HG02840 (cell line): ENCODE data around the gene GLIPR2.
"Not testable (repeated sequence)": the region's sequence is repeated elsewhere in the genome, so short reads cannot be mapped to it uniquely, and the experiment has no call there.

Source experiments
- ATAC-seq: cut with Tn5 transposase; IDR thresholded peaks from one replicate; pipeline ENCODE4 v1.9.1; 2021; ENCODE audit warnings: mild to moderate bottlenecking, moderate library complexity, moderate number of reproducible peaks; ENCODE audit not compliant: unreplicated experiment, low FRiP score

Gene GLIPR2

DNA sequence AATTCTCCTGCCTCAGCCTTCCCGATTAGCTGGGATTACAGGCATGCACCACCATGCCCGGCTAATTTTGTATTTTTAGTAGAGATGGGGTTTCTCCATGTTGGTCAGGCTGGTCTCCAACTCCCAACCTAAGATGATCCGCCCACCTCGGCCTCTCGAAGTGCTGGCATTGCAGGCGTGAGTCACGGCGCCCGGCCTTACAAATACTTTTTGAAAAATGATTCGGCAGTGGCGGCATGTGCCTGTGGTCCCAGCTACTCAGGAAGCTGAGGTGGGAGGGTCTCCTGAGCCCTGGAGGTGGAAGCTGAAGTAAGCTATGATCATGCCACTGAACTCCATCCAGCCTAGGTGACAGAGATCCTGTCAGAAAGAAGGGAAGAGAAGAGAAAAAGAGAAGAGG lies 23.6 kb downstream of the GLIPR2 start:
- ATAC-seq, result not testable (repeated sequence)

DNA sequence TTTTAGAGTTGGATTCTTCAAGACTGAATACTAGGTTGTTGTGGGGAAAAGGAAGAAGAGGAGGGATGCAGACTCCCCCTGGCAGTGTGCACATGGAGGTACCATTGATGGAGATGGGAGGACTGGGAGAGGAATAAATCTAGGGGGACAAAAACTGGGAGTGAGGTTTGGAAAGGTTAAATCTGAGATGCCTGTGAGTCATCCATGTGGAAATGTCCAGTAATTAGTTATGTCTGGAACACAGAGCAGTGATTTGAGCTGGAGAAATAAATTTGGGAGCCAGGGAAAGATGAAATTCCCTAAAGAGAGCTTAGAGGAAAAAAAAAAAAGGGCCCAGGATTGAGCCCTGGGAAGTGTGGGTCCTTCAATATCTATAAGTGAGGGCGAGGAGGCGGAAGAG lies 24.7 kb downstream of the GLIPR2 start:
- ATAC-seq, result no peak

DNA sequence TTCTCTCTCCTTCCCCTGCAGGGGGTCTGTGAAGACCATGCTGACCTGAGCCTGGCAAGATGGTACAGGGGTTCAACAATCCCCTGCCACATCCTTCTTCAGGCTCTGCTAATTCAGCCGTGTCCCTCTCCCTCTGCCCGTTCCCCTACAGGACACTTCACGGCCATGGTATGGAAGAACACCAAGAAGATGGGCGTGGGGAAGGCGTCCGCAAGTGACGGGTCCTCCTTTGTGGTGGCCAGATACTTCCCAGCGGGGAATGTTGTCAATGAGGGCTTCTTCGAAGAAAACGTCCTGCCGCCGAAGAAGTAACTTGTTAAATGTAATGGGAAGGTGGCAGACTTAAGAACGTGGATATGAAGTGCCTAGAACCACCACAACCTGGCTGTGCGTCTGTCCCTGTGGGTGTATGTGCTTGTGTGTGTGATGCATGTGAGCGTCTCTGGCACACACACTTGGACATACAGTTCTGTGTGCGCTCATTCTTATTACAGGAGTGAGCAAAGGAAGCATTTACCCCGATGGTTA lies 25.7 kb downstream of the GLIPR2 start:
- ATAC-seq, result no peak

DNA sequence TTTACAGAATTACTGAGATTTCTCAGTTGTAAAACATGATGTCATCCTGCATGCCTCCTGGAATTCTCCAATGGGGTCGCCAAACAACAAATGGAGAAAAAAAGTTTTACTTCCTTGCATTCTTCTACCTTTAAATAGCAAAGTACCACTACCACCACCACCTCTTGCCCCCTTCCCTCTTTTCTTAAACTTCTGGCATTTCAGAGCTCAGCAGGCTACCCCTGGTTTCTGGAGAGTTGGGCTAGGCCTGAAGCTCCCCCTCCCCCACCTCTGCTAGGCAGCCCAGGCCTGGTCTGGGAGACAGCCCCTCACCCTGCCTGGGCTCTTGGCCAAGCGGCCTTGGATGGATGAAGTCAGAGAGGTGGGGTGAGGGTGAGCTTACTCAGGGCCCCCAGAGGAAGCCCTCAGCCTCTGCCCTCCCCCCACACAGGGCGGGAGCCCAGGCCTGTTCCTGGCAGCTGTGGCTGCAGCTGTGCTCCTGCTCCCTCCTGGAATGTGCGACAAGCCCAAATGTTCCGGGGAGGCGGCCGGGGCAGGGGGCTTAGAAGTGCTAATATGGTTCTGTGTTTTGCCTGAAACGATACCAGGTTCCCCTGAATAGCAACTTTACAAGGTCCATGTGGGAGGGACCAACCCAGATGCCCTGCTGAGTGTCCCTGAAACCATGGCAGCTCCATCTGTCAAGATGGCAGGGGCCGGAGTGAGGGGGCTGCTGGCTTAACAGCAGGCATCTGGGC lies 26.7 kb downstream of the GLIPR2 start:
- ATAC-seq, result no peak

DNA sequence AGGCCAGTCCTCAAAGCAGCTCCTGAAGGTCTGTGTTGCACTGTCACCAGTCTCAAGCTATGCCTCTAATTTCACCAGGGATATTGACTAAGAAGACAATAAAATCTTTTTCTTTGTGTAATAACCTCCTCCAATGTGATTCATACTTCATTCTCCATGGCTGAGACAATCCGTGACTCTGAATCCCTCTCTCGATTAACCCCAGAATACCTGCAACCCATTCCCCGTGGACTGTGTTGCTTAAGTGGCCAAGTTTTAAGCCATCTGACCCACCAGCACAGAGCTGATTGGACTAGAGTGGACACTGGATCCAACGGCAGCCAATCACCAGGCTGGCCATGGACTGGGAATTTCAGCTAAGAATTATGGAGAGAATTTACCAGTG lies 27.2 kb downstream of the GLIPR2 start:
- ATAC-seq, result no peak

DNA sequence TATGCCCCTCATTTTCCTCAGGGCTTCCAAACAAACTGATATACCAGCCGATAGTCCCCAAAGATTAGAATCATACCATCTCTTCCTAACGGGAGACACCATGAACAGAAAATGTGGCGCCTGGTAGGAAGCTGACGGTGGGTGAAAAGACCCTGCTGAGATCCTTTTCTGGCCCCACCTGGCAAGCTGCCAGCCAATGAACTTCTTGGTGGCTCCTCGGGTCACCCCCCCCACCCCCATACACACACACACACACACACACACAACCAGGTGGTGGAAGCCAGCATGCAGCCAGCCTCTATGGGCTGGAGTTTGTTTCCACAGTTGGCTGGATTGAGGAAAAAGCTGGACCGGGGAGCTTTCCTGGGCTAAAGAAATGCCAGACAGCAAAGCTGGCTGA lies 27.8 kb downstream of the GLIPR2 start:
- no peak for ATAC-seq

DNA sequence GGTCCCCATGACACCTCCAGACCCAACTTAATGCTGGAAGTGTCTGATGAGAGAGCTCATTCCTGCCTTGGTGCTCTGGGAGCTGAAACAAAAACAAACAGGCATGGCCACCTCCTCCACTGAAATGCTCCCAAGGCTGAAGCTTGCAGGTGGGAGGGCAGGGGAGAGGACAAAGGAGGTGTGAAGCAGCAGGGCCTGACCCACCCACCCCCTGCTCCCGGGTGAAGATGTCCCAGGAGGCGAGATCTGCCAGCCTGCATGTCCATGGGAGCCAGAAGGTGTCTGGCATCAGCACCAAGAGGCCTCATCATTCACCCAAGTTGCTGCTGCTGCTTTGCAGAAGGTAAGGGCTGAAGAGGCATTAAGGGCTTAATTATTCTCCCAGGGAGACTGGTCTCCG lies 28.5 kb downstream of the GLIPR2 start:
- no peak for ATAC-seq

DNA sequence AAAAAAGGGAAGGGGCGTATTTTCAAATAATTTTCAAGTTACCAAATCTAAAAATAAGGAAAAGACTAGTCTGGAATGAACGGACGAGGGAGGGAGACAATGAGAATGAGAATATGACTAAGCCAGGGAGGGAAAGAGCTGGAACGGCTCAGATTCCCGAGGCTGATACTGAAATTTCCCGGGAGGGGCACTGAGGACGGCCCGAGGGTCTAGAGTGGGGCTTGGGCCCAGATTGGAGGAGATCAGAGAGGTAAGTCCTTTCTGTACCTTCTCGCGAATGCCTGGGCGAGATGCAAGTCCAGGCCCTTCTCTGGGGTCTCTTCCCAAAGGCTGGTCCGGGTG lies 29.3 kb downstream of the GLIPR2 start:
- ATAC-seq, result no peak

DNA sequence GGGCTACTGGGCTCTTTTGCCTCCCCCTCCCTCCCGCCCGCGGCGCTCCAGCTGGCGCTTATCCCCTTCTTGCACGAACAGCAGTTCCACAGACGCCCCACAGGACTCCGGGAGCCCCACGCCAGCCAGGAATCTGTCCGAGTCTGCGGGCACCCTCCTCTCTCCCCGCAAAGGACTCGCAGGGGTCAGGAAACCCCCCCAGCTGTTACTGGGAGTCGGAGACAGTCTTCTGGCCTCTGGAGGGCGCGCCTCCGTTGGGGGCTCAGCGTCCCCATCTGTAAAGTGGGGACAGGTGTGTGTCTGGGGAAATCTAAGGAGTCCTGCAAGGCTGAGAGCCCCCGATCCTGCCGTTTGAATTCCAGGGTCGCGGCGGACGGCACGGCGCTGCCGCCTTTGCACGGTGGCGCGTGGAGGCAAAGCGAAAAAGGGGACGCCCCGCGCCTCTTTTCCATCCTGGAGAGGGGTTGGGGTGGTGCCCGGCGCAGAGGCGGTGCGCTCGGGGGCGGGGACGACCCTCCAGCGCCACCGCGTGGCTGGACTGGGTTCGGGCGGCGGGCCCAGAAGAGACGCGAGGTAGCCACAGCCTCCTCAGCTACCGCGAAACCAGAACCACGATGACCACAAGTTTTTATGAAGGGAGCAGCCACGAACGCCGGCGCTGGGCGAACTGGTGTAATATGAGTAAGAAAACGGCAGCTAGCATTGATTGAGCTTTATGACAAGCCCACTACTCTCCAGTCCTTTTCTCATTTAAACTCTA lies 29.8 kb downstream of the GLIPR2 start:
- ATAC-seq, result peak; percentile 78

DNA sequence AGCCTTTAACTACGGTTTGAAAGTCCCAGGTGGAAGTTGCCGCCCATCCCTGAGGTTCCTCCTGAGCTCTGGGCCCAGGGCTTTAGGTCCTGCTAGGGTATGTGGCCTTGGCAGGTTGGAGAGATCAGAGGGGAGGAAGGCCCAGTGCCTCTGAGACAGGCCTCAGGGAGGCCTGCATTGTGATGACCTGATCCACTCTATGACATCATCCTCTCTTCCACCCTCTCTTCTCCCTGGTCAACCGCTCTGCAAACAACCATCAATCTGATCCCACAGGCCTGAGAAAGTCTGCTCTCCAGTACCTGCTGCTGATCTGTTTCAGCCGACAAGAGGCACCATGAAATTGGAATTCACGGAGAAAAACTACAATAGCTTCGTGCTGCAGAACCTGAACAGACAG lies 32.6 kb downstream of the GLIPR2 start, which contains the start of gene CCIN:
TSS of gene CCIN (plus strand) at position 223 of the 400 bp plus-strand sequence. CDS start at position 338, 115 bp downstream.
- no peak for ATAC-seq

DNA sequence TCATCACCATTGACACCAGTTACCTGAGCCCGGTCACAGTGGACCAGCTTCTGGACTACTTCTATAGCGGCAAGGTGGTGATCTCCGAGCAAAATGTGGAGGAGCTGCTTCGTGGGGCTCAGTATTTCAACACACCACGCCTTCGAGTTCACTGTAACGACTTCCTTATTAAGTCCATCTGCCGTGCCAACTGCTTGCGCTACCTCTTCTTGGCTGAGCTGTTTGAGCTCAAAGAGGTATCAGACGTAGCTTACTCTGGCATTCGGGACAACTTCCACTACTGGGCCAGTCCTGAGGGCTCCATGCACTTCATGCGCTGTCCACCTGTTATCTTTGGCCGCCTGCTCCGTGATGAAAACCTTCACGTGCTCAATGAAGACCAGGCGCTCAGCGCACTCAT lies 33.2 kb downstream of the GLIPR2 start:
- ATAC-seq, result no peak

DNA sequence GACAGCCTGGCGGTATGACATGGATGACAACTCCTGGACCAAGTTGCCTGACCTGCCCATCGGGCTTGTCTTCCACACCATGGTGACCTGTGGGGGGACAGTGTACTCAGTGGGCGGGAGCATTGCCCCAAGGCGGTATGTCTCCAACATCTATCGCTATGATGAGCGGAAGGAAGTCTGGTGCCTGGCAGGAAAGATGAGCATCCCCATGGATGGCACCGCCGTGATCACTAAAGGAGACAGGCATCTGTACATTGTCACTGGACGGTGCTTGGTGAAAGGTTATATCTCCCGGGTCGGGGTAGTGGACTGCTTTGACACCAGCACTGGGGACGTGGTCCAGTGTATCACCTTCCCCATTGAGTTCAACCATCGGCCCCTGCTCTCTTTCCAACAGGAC lies 34.0 kb downstream of the GLIPR2 start:
- no peak for ATAC-seq

DNA sequence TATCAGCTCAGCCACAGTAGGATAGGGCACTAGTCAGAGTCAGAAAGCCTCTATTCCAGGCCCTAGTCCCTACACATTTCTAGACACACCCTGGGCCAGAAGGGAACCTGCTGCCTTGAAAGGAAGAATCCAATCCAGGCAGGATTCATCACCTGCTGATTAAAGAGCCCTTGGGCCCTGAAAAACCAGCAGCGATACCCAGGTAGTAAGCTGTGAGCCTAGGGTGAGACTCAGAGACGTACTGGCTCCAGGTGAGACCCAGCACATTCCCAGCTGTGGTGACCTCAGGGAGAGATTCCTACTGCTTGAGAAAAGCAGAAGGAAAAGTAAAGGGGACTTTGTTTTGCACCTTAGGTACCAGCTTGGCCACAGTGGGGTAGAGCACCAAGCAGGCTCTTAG lies 37.3 kb downstream of the GLIPR2 start:
- no peak for ATAC-seq

DNA sequence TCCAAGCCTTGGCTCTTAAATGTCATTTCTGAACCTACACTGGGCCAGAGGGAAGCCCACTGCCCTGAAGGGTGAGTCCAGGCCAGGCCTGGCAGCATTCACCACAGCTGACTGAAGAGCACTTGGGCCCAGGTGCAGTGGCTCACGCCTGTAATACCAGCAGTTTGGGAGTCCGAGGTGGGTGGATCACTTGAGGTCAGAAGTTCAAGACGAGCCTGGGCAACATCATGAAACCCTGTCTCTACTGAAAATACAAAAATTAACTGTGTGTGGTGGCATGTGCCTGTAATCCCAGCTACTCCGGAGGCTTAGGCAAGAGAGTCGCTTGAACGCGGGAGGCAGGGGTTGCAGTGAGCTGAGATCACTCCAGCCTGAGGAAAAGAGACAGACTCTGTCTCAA lies 37.7 kb downstream of the GLIPR2 start:
- no peak for ATAC-seq

DNA sequence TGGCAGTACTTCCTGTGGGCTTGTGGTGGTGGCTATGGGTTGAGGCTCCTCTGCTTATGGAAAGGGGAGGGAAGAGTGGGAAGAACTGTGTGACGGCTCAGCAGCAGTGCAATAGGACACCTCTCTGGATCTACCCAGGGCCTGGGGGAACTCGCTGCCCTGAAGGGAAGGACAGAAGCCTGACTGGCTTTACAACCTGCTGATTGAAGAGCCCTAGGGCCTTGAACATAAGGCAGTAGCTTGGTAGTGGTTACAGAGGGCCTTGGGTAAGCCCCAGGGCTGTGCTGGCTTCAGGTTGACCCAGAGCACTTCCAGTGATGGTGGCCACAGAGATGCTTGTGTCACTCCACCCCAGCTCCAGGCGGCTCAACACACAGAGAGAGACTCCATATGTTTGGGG lies 38.2 kb downstream of the GLIPR2 start:
- ATAC-seq, result no peak

DNA sequence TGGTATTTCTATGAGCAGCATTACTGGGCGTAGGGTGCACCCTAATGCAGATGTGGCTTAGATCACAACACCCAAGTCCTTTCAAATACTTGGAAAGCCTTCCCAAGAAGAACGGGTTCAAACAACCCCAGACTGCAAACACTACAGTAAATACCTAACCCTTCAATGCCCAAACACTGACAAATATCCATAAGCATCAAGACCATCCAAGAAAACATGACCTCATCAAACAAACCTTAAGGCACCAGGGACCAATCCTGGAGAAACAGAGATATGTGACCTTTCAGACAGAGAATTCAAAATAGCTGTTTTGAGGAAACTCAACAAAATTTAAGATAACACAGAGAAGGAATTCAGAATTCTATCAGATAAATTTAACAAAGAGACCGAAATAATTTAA lies 38.7 kb downstream of the GLIPR2 start:
- not testable (repeated sequence) for ATAC-seq

DNA sequence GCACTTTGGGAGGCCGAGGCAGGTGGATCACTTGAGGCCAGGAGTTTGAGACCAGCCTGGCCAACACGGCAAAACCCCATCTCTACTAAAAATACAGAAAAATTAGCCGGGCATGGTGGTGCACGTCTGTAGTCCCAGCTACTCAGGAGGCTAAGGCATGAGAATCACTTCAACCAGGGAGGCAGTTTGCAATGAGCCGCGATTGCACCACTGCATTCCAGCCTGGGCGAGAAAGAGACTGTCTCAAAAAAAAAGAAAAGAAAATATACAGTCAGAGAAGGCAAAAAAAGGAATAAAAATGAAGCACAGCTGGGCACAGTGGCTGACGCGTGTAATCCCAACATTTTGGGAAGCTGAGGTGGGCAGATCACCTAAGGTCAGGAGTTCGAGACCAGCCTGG lies 40.0 kb downstream of the GLIPR2 start:
- not testable (repeated sequence) for ATAC-seq

DNA sequence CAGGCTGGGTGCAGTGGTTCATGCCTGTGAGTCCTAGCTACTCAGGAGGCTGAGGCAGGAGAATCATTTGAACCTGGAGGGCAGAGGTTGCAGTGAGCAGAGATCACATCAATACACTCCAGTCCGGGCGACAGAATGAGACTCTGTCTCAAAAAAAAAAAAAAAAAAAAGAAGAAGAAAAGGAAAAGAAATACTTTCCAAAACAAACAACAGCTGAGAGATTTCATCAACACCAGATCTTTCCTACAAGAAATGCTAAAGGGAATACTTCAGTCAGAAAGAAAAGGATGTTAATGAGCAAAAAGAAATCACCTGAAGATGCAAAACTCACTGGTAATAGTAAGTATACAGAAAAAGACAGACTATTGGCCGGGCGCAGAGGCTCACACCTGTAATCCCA lies 41.0 kb downstream of the GLIPR2 start:
- ATAC-seq, result no peak

DNA sequence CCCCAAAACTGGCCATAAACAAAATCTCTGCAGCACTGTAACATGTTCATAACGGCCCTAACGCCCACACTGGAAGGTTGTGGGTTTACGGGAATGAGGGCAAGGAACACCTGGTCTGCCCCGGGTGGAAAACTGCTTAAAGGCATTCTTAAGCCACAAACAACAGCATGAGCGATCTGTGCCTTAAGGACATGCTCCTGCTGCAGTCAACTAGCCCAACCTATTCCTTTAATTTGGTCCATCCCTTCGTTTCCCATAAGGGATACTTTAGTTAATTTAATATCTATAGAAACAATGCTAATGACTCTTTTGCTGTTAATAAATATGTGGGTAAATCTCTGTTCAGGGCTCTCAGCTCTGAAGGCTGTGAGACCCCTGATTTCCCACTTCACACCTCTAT lies 43.7 kb downstream of the GLIPR2 start:
- not testable (repeated sequence) for ATAC-seq

DNA sequence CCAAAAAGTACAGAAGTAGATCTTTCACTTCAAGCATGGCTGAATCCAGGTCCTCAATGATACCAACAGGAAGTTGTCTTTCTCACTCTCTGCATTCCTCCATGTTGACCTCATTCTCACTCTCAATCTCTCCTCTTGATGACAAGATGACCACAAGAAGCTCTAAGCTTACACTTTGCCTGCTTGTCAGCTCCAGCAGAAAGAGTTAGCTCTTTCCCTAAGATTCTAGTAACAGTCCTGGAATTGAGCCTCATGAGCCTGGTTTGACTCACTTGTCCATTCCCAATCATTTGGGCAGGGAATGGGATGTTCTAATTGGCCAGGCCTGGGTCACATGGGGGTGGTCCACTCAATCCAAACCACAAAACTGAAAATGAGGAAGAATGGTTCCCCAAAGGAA lies 50.9 kb downstream of the GLIPR2 start:
- ATAC-seq, result no peak

DNA sequence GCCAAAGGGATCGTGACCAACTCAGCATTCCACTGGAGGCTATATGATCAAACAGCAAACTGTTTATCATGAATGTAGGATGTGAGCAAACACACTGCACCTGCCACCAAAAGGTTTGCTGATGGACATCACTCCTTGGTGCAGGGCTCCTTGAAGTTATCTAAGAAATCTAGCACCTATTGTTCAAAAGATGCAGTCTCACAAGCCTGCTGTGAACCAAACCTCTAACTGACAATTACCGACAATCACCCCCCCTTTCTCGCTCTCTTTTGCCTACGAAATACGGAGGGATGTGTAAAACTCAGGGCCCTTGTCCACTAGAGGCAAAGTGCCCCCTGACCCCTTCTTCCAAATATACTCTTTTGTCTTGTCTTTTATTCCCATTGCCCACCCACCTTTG lies 51.7 kb downstream of the GLIPR2 start:
- no peak for ATAC-seq

DNA sequence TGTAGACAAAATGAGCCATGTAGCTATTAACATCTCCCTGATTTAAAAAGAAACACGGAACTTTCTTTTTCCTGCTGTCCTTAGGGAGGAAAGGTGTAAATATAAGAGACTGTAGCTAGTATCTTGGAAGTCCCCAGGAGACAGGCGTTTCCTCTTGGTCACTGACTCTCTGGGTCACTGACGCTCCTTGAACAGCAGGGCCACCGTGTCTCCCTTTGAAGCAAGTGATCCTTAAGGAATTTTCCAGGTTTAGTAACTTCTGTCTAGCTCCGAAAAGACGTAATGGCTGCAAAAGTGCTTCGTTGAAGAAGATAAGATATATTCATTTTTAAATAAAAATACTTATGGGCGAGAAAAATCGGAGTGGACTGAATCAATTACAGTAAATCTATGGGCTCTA lies 53.4 kb downstream of the GLIPR2 start:
- no peak for ATAC-seq
